IgD-negative memory B cell (primary cell): Measurements from ENCODE around the gene ATF6B. TPM values are rescaled to one million over a fixed set of nuclear protein-coding genes. Genes with fewer than 3 reads are reported as not detected.

Experiments
- H3K27ac Mint-ChIP-seq, 3 donors: one replicate each; pipeline ENCODE4 v1.8.0; 2020 to 2022; ENCODE audit warnings: mild to moderate bottlenecking in 3 of 3, mixed read lengths in 3 of 3, moderate library complexity in 1 of 3
- H3K27me3 Mint-ChIP-seq: one replicate; pipeline ENCODE4 v1.8.0; 2021; ENCODE audit warnings: mixed read lengths
- H3K36me3 Mint-ChIP-seq: one replicate; pipeline ENCODE4 v1.8.0; 2020; ENCODE audit warnings: mild to moderate bottlenecking, mixed read lengths
- H3K4me1 Mint-ChIP-seq, 3 donors: one replicate each; pipeline ENCODE4 v1.8.0; 2020 to 2022; ENCODE audit warnings: mixed read lengths in 3 of 3, mild to moderate bottlenecking in 1 of 3
- H3K4me3 Mint-ChIP-seq, 4 donors: one replicate each; pipeline ENCODE4 v1.8.0; 2020 to 2022; ENCODE audit warnings: mild to moderate bottlenecking in 4 of 4, mixed read lengths in 4 of 4, moderate library complexity in 3 of 4
- H3K9me3 Mint-ChIP-seq, 3 donors: one replicate each; pipeline ENCODE4 v1.8.0; 2020 to 2021; ENCODE audit warnings: mixed read lengths in 3 of 3, mild to moderate bottlenecking in 1 of 3
- polyA plus RNA-seq: library from polyadenylated mRNA; unstranded; fragments of 300-500 nt; fragmentation: Illumina TruSeq; gene quantifications from one replicate; pipeline ENCODE4 v1.2.3, GENCODE V29; 2021

The ATF6B gene
- polyA plus RNA-seq, 1 donor from 2014 or later = 25.5 TPM

DNA sequence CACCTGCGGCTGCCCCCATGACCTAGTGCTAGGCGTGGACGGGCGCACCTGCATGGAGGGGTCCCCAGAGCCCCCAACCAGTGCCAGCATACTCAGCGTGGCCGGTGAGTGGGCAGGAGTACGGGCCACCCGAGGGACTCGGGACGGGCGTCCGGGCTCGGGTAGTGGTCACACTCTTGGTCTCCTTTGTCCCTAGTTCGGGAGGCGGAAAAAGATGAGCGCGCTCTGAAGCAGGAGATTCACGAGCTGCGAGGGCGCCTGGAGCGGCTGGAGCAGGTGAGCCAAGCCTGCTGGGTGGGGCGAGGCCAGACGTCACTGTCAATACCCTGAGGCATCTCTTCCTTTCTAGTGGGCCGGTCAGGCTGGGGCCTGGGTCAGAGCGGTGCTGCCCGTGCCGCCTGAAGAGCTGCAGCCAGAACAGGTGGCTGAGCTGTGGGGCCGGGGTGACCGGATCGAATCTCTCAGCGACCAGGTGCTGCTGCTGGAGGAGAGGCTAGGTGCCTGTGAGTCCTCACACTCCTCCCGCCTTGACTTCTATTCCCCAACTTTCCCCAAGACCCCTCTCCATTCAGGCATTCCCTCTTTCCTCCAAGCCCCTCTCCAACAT is 39.2 kb upstream of the ATF6B start:
- Mint-ChIP-seq H3K36me3 (peaks cover 10% of the 10 kb centered on the region), H3K4me1 (peaks cover 3 to 5% (median 5%) of the 10 kb centered on the region in 3 donors), H3K9me3 (no peaks in the 10 kb centered on the region), H3K27me3 (no peaks in the 10 kb centered on the region), H3K27ac (no peak overlapping the region), H3K4me3 (no peak overlapping the region)

DNA sequence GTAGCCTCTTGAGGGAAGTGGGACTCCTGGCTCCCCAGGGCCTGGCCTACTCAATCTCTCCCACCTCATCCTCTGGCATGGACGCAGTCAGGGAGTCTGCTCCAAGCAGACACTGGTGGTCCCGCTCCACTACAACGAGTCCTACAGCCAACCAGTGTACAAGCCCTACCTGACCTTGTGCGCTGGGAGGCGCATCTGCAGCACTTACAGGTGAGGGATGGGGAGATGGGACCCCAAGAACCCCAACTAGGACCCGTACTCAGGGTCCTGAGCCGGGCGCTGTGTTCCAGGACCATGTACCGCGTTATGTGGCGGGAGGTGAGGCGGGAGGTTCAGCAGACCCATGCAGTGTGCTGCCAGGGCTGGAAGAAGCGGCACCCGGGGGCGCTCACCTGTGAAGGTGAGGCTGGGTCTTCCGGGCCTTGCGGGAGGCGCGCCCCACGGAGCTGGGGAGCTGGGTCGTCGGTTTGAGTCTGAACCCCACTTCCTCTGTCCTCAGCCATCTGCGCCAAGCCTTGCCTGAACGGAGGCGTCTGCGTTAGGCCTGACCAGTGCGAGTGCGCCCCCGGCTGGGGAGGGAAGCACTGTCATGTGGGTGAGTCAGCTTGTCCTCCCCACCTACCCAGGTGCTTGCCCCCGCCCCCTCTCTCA is 38.5 kb upstream of the ATF6B start:
- H3K9me3 Mint-ChIP-seq = no peaks in the 10 kb centered on the region
- H3K4me1 Mint-ChIP-seq = peaks cover 3 to 5% (median 5%) of the 10 kb centered on the region in 3 donors
- H3K27ac Mint-ChIP-seq = no peak overlapping the region
- no peak overlapping the region for H3K4me3 Mint-ChIP-seq
- H3K36me3 Mint-ChIP-seq = peaks cover 10% of the 10 kb centered on the region
- H3K27me3 Mint-ChIP-seq = no peaks in the 10 kb centered on the region

DNA sequence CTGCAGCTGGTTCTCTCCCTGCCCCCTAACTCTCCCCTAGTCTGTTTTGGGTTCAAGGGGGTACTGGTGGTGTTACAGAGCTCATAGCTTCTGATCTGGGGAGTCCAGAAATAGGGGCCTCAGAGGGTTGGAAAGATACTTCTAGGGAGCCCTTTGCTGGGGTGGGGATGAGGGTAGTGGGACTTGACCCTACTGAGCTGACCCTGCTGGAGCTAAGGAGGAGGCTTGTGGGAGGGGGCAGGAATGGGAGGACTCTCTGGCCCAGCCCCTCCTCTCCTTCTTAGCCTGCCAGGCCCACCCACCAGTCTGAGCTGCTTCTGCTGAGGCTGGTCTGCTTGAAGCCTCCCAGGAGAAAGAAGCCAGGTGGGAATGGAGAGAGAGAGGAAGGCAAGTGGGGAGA is 36.2 kb upstream of the ATF6B start, which contains the start of gene EGFL8:
Gene EGFL8 (plus strand): TSS at position 301 of the 400 bp plus-strand sequence. CDS start 1,571 bp downstream, outside the sequence.
- Mint-ChIP-seq H3K27me3 (no peaks in the 10 kb centered on the region), H3K9me3 (no peaks in the 10 kb centered on the region), H3K36me3 (peaks cover 7% of the 10 kb centered on the region), H3K27ac (no peak within 1 kb of the TSS), H3K4me1 (peaks cover 3 to 5% (median 5%) of the 10 kb centered on the region in 3 donors), H3K4me3 (no peak within 1 kb of the TSS)

DNA sequence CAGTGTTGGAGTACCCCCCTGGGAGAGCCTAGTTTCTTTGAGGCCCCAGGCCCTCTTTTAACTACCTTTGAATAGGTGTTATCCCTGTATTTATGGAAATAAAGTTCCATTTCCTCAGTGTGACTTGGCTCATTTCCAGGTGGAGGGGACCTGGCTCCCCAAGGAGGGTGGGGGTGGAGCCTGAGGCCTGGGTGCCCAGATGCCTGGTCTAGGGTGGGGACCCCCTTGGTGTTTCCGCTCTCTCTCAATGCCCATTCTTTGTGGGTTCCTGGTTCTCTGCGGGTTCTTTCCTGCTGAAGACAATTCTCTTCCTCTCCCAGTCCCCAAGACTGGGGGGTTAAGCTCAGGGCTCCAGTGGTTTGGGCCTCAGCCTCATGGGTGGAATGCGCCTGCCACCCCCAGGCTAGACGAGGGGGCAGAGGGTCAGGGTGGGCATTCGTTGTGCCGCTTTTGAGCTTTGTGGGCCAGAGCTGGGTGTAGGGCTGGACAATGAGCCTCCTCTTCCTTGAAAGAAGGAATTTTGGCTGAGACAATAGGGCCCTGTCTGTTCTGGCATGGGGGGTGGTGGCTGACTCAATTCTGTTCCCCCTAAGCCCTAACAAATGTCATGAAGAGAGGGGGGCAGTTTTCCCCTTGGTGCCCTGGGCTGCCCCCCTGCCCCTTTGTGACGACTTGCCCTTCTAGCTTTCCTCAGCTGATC is 35.7 kb upstream of the ATF6B start:
- H3K9me3 Mint-ChIP-seq = no peaks in the 10 kb centered on the region
- H3K27me3 Mint-ChIP-seq = no peaks in the 10 kb centered on the region
- no peak overlapping the region for H3K27ac Mint-ChIP-seq
- H3K36me3 Mint-ChIP-seq = peaks cover 5% of the 10 kb centered on the region
- no peak overlapping the region for H3K4me3 Mint-ChIP-seq
- H3K4me1 Mint-ChIP-seq = peaks cover 3 to 5% (median 4%) of the 10 kb centered on the region in 3 donors

DNA sequence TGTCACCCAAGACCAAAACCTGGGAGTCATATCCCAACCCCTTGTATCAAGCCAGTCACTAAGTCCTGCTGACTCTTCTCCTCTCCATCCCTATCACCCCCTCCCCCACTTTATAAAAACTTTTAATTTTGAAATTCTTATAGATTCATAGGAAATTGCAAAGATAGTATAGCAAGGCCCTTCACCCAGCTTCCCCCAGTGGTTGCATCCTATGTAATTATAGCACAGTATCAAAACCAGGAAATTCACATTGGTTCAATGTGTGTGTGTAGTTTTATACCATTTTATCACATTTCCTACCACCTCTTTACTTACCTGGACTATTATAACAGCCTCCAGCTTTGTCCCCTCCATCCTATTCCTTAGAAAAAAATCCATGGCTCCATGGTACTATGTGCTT is 30.0 kb upstream of the ATF6B start:
- Mint-ChIP-seq H3K36me3 (no peaks in the 10 kb centered on the region), H3K4me3 (no peak overlapping the region), H3K27me3 (peaks cover 8% of the 10 kb centered on the region), H3K27ac (no peak overlapping the region), H3K4me1 (peaks cover 10 to 14% (median 14%) of the 10 kb centered on the region in 3 donors), H3K9me3 (no peaks in the 10 kb centered on the region)

DNA sequence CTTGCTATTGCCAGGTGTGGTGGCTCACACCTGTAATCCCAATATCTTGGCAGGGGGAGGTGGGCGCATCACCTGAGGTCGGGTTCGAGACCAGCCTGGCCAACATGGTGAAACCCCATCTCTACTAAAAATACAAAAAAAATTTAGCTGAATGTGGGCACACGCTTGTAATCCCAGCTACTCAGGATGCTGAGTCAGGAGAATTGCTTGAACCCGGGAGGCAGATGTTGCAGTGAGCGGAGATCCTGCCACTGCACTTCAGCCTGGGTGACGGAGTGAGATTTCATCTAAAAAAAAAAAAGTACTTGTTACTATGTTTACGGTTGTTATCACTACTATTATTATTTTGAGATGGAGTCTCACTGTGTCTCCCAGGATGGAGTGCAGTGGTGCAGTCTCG is 28.8 kb upstream of the ATF6B start:
- Mint-ChIP-seq H3K4me1 (peaks cover 14 to 19% (median 16%) of the 10 kb centered on the region in 3 donors), H3K36me3 (no peaks in the 10 kb centered on the region), H3K4me3 (no peak overlapping the region), H3K9me3 (no peaks in the 10 kb centered on the region), H3K27ac (no peak overlapping the region), H3K27me3 (peaks cover 18% of the 10 kb centered on the region)

DNA sequence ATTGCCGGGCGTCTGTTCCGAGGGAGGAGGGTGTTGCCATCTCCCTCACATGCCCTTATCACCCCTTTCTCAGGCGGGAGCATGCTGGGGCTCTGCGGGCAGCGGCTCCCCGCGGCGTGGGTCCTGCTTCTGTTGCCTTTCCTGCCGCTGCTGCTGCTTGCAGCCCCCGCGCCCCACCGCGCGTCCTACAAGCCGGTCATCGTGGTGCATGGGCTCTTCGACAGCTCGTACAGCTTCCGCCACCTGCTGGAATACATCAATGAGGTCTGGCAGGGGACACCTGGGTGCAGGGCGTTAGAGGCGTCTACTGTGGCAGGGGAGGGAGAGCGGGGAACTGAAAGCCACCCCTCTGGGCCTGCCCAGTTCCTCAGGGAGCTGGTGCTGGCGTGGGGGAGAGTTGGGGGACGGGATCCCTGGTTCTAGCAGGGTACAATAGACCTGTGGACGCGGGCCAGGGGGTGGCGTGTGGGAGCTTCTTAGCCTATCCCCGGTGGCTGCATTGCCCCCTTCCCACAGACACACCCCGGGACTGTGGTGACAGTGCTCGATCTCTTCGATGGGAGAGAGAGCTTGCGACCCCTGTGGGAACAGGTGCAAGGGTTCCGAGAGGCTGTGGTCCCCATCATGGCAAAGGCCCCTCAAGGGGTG is 26.6 kb upstream of the ATF6B start:
- Mint-ChIP-seq H3K36me3 (no peaks in the 10 kb centered on the region), H3K4me1 (peaks cover 14 to 20% (median 19%) of the 10 kb centered on the region in 3 donors), H3K4me3 (peak overlapping the region; percentile 82 to 100 (median 92)), H3K9me3 (peaks cover 0 to 1% (median 0%) of the 10 kb centered on the region in 3 donors), H3K27ac (peak overlapping the region in 2 of 3 donors; percentile 58 to 80), H3K27me3 (peaks cover 31% of the 10 kb centered on the region)

DNA sequence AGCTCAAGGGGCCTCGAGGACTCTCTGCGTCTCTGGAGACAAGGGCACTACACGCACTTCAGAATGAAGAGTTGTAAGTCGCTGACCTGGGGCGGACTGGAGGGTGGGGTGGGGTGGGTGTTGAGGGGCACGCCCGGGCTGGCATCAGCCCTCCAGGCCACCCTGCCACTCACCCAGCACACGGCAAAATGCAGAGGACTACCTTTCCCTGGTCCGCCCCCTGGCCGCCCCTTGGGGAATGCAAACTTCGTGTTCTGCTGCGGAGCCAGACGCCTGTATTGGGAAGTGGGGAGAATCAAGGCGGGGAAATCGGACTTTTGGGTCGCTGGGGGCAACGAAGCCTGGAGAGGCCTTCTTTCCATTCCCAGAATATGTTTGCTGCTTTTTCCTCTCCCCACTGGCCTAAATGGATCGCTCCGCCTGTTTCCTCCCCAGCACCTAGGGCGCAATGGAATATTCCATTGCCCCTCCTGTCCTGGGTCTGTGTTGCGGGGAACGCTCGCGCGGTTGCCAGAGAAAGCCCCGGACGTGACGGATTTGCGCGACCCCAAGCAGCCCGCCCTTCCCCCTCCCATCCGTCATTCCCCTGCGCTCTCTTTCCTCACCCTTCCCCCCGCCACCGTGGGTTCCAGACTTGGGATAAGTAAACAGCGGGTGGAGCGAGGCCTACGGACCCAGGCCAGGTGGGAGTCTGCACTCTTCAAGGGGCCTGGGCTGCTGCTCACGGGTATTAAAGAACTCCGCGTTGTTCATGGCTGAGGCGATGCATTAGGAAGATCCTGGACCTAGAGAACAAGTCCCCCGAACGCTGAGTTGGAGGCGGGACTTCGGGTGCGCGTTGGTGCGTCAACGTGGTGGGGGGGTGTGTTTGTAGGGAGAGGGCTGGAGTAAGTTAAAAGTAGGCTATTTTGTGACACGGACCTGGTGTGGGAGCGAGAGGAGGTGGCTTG is 25.8 kb upstream of the ATF6B start, which contains the start of gene PPT2:
Gene PPT2 (plus strand): TSS at position 578 of the 950 bp plus-strand sequence. CDS start 454 bp downstream, outside the sequence.
- Mint-ChIP-seq H3K4me1 (peaks cover 15 to 22% (median 19%) of the 10 kb centered on the region in 3 donors), H3K27ac (peak within 1 kb of the TSS; percentile 18 to 80 (median 58)), H3K9me3 (peaks cover 0 to 4% (median 0%) of the 10 kb centered on the region in 3 donors), H3K36me3 (no peaks in the 10 kb centered on the region), H3K27me3 (peaks cover 36% of the 10 kb centered on the region), H3K4me3 (peak within 1 kb of the TSS; percentile 82 to 100 (median 92))

DNA sequence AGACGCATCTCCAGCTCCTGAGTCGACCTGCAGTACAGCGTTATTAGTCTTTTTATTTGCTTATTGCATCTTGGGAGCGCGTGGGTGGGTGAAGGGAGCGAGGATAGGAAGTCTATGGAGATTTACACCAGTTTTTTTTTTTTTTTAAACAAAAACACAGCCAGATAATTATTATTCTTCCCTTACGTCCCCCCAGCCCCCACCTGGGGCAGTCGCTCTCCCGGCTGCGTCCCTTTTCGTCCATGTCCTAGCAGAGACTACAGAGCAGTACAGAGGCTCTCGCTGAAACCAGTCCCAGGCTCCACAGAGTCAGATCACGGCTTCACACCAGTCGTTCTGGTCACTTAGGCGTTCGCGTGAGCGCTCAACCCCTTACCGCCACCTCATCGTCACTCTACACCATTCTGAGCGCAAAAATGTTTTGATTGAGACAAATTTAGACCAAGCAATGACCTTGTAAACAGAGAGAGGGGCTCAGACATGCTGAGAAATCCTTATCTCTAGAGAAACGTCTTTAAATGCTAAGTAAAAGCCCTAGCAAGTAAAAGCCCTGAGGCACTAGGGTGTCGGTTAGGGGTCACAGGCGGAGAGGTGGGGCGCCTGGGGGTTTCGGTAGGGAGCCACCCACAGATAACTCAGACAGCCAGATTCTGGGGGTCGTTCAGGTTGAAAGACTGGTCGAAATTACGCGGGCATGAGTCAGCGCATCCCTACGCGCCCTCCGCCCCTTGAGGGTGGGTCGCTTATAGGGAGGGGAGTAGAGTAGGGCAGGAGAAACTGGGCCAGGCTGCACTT is 24.9 kb upstream of the ATF6B start:
- H3K36me3 Mint-ChIP-seq = no peaks in the 10 kb centered on the region
- H3K27ac Mint-ChIP-seq = peak overlapping the region in 1 of 3 donors; percentile 15
- H3K4me1 Mint-ChIP-seq = peaks cover 17 to 27% (median 19%) of the 10 kb centered on the region in 3 donors
- H3K27me3 Mint-ChIP-seq = peaks cover 44% of the 10 kb centered on the region
- H3K4me3 Mint-ChIP-seq = peak overlapping the region; percentile 26 to 92 (median 84)
- peaks cover 0 to 4% (median 0%) of the 10 kb centered on the region in 3 donors for H3K9me3 Mint-ChIP-seq

DNA sequence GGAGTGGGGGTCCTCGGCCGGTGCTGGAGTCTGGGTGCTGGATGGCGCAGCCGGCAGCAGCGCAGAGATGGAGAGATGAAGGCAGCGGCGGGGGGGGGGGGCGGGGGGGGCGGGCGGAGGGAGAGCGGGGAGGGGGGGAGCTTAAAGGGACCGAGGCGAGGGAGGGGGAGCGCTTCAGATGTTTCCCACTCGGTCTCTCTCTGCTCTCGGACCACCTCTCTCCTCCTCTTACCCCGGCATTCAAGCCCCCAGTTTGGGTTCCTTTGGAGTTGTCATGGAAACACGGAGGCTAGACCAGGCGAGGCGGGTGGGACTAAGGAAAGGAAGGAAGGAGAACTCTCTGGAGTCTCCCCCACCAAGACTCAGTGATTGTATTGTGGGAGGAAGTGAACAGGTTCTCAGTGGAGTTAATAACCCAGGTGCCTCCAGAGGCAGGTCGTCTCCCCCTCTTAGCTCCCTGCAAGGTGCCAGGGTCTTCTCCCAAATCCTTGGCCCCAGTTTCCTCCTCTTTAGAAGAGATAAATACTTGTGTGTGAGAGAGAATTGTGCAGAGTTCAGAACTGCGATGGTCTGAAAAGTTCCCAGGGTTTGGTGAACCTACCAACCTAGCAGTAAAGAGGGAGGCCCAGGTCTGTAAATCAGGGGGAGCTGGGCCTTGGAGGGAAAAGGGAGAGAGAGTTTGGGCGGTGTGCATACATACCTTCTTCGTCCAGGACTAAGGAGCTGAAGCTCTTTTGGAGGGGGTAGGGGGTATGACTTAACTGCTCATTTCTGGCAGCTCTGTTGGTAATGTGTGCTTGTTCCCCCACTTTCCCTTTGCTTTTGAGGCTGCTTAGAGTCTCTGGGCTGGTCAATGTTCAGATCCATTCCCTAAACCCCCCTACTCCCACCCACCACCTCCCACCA is 24.1 kb upstream of the ATF6B start, which contains the start of gene PRRT1:
Gene PRRT1 (minus strand): TSS at position 77 of the 906 bp plus-strand sequence. CDS start 112 bp downstream, outside the sequence.
- Mint-ChIP-seq H3K4me1 (peaks cover 17 to 27% (median 19%) of the 10 kb centered on the region in 3 donors), H3K27ac (peak within 1 kb of the TSS in 1 of 3 donors; percentile 21), H3K27me3 (peaks cover 52% of the 10 kb centered on the region), H3K4me3 (peak within 1 kb of the TSS in 3 of 4 donors; percentile 19 to 82 (median 70)), H3K9me3 (peaks cover 0 to 4% (median 0%) of the 10 kb centered on the region in 3 donors), H3K36me3 (no peaks in the 10 kb centered on the region)

DNA sequence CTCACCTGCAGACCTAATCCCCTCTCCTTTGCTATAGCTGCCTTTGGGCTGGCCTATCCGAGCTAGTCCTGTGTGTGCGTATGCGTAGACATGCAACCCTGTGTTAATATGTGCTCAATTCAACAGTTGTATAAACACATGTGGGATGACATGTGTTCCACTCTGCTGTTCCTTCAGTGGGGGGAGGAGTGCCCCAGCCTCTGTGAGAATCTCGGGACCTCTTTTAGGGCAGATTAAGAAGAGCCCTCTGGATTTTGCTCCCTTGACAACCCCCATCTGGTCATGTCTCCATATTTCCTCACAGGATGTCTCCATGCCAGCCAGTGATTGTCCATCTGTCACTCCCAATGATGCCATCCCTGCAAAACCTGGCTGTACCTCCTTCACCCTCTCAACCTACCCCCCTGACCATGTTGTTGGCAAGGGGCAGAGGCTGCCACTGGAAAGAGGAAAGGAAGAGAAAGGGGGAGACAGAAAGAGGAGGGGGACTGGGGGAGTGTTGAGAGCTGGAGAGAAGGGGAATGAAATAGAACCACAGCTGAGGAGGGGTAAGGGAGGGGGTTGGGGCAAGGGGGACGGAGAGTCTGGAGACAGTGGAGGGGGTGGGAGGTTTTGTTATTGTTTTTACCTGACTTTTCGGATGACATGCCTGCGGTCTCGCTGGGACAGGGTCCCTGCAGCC is 23.3 kb upstream of the ATF6B start:
- Mint-ChIP-seq H3K27me3 (peaks cover 52% of the 10 kb centered on the region), H3K27ac (no peak overlapping the region), H3K4me1 (peaks cover 17 to 27% (median 19%) of the 10 kb centered on the region in 3 donors), H3K9me3 (peaks cover 0 to 4% (median 0%) of the 10 kb centered on the region in 3 donors), H3K36me3 (no peaks in the 10 kb centered on the region), H3K4me3 (peak overlapping the region in 2 of 4 donors; percentile 19 to 25)
